Spleen (tissue), 7 donors: ENCODE data around the gene WDR20.

Experiments used
- CTCF ChIP-seq, 11 experiments: fragments of 200-600 bp in 7 of 11; fragments of 450-650 bp in 4 of 11; sonication (generic) in 4 of 11; IDR thresholded peaks in 8 of 11; conservative IDR thresholded peaks in 3 of 11; 1 replicate in 7 of 11; 2 replicates in 4 of 11; pipeline versions ENCODE4 v1.4.0 to v1.8.0; 2016 to 2021; ENCODE audit warnings: antibody characterized with exemption in 11 of 11, inconsistent platforms in 4 of 11, mild to moderate bottlenecking in 1 of 11
- POLR2A ChIP-seq, 3 donors: fragments of 450-650 bp; IDR thresholded peaks; one replicate each; pipeline ENCODE4 v1.5.1; 2017; ENCODE audit warnings: antibody characterized with exemption in 3 of 3, mild to moderate bottlenecking in 1 of 3
- POLR2AphosphoS5 ChIP-seq, 3 donors: sonication (generic); formaldehyde crosslinking; IDR thresholded peaks; one replicate each; pipeline ENCODE4 v1.5.1; 2017; ENCODE audit warnings: antibody characterized with exemption in 3 of 3
- donor health status: DM: no; HTN: no; CAD: no; lungs with moderate emphysema.
- donor health status: DM: no; HTN: no; CAD: no.
- donor health status: DM: no; HTN: no; CAD: no.

DNA sequence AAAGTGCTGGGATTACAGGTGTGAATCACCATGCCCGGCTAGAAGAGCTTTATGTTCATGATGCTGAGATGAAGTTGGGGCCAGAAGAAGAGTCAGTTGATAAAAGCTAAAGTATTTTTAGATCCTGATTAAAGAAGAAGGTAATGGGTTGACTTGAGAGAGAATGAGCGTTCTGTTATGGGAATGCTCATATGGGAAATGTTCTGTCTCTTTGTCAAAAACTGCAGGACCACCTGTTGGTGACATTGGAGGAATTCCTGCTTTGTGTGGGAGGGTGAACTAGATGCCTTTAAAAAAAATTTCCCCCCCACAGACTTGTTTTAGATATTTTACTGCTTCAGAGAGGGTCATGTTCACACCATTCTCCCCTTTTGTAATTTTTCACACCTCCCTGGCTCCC, 6.7 kb downstream of the WDR20 start:
- TF ChIP-seq CTCF (IDR thresholded peaks at IDR 0.05 in 8 of 11, conservative IDR thresholded peaks at IDR 0.05 in 3 of 11) (no peak), POLR2AphosphoS5 (IDR thresholded peaks at IDR 0.05) (no peak), POLR2A (IDR thresholded peaks at IDR 0.05) (no peak)
